HepG2 (cell line): ENCODE measurements around the gene ZFPM1. TPM values are rescaled to one million over a fixed set of nuclear protein-coding genes. Genes with fewer than 3 reads are reported as not detected.

Experiments
- EHMT2 ChIP-seq: fragments of 200-600 bp; sonication (generic); IDR thresholded peaks from 2 replicates; pipeline ENCODE4 v1.7.0; 2017; ENCODE audit warnings: antibody characterized with exemption, low read depth, low read length, borderline replicate concordance
- HDAC2 ChIP-seq: sonication (generic); formaldehyde crosslinking; IDR thresholded peaks from 2 replicates; pipeline ENCODE4 v1.4.0; 2020; ENCODE audit warnings: missing genetic modification reagents
- KAT2B ChIP-seq: fragments of 150-350 bp; IDR thresholded peaks from 2 replicates; pipeline ENCODE4 v1.6.1; 2014; ENCODE audit warnings: low read depth, low read length, borderline replicate concordance
- KLF11 ChIP-seq: IDR thresholded peaks from 2 replicates; pipeline ENCODE4 v1.6.1; 2016; ENCODE audit warnings: missing compliant biosample characterization
- SATB2 ChIP-seq: sonication (generic); formaldehyde crosslinking; IDR thresholded peaks from 2 replicates; pipeline ENCODE4 v1.5.0; 2020; ENCODE audit warnings: missing genetic modification reagents
- TERF1 ChIP-seq: sonication (generic); formaldehyde crosslinking; IDR thresholded peaks from 2 replicates; pipeline ENCODE4 v1.8.0; 2022; ENCODE audit warnings: mild to moderate bottlenecking, missing genetic modification reagents, moderate library complexity
- ZFX ChIP-seq: sonication (generic); formaldehyde crosslinking; IDR thresholded peaks from 2 replicates; pipeline ENCODE4 v1.4.0; 2020; ENCODE audit warnings: mild to moderate bottlenecking, low read depth, missing genetic modification reagents, moderate library complexity
- ZMYM2 ChIP-seq: sonication (generic); formaldehyde crosslinking; IDR thresholded peaks from 2 replicates; pipeline ENCODE4 v1.8.0; 2022; ENCODE audit warnings: mild to moderate bottlenecking, missing genetic modification reagents
- ZNF281 ChIP-seq: sonication (generic); formaldehyde crosslinking; IDR thresholded peaks from 2 replicates; pipeline ENCODE4 v1.4.0; 2020; ENCODE audit warnings: missing genetic modification reagents, borderline replicate concordance
- ZNF329 ChIP-seq: sonication (generic); formaldehyde crosslinking; IDR thresholded peaks from 2 replicates; pipeline ENCODE4 v1.9.0; 2021; ENCODE audit warnings: low read depth, mild to moderate bottlenecking, missing genetic modification reagents
- ZNF501 ChIP-seq: sonication (generic); formaldehyde crosslinking; IDR thresholded peaks from 2 replicates; pipeline ENCODE4 v1.5.1; 2020; ENCODE audit warnings: mild to moderate bottlenecking, moderate library complexity, missing genetic modification reagents
- ZNF619 ChIP-seq: sonication (generic); formaldehyde crosslinking; IDR thresholded peaks from 2 replicates; pipeline ENCODE4 v1.4.0; 2020; ENCODE audit warnings: mild to moderate bottlenecking, missing genetic modification reagents
- ZNF761 ChIP-seq: sonication (generic); formaldehyde crosslinking; conservative IDR thresholded peaks from 2 replicates; pipeline ENCODE4 v1.4.0; 2020; ENCODE audit warnings: mild to moderate bottlenecking, missing genetic modification reagents
- ZNF777 ChIP-seq: sonication (generic); formaldehyde crosslinking; IDR thresholded peaks from 2 replicates; pipeline ENCODE4 v1.4.0; 2020; ENCODE audit warnings: missing genetic modification reagents
- polyA plus RNA-seq, 8 experiments: library from polyadenylated mRNA; depleted of rRNA in 3 of 8; stranded (reverse) in 7 of 8; unstranded in 1 of 8; fragments of >200 nt; fragmentation: Illumina TruSeq in 4 of 8; extraction: Trizol in 4 of 8; gene quantifications; 2 replicates each; pipeline versions ENCODE4 v1.2.1 to v1.2.3, GENCODE V29; 2011 to 2016; ENCODE audit warnings: low read depth in 4 of 8, missing spikeins in 1 of 8, mixed read lengths in 1 of 8; ENCODE audit not compliant: insufficient read depth in 1 of 8
- total RNA-seq, 5 experiments: library from RNA; depleted of rRNA; stranded (reverse); fragments of >200 nt; fragmentation: Illumina TruSeq; extraction: Trizol; gene quantifications; 2 replicates each; pipeline ENCODE4 v1.2.3, GENCODE V29; 2016; ENCODE audit warnings: low read depth in 1 of 5
- TF ChIP-seq, protein P1 (sequence below): IDR thresholded peaks from 2 replicates; pipeline ENCODE4 v1.6.1; 2016; ENCODE audit warnings: low read depth, missing genetic modification reagents, missing compliant biosample characterization
- TF ChIP-seq, protein P2 (sequence below): sonication (generic); formaldehyde crosslinking; IDR thresholded peaks from 2 replicates; pipeline ENCODE4 v1.4.0; 2020; ENCODE audit warnings: mild to moderate bottlenecking, missing genetic modification reagents

The ZFPM1 gene
- total and polyA plus RNA-seq, 2 of the 13 experiments (the other 11 are each of a cell fraction or from before 2014, with no cell fraction given): 1.3 to 3.8 TPM

DNA sequence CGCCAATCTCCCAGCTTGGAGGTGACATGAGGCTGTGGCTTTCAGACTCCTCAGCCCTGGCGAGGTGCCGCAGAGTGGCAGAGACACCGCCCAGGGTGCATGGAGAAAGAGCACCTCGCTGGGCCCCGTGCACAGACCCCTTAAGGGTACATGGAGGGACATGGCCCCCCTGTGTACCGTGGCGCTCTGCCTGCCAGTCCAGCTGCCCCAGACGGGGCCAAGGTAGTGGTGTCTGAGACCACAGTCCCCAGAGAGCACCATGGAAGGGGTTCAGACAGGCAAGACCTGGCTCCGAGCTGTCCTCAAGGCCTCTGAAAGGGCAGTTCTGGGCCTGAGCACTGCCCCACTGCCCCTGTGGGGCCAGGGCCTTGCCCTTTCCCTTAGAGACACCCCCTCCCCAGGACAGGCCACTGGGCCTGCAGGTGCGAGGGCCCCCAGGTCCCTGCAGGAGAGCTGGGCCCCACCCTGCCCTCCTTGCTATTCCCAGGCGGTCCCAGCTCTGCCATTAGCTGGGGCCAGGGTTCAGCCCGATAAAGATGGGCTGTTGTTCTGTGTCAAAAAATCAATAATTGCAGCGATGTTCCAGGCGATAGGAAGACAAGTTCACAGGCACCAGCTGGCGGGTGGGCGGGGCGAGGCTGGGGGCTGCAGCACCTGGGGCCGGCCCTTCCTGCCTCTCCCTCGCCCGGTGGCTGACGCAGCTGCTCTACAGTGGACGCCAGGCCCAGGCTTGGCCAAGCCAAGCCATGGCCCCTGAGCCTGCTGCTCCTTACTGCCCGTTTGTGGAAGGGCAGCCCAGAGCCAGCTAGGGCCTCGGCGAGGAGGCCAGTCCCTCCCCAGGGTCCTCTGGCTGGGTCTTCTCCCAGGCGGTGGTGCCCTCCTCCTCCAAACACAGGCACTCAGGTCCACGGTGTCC, 51.7 kb downstream of the ZFPM1 start (continued):
- TF ChIP-seq, protein P1, sequence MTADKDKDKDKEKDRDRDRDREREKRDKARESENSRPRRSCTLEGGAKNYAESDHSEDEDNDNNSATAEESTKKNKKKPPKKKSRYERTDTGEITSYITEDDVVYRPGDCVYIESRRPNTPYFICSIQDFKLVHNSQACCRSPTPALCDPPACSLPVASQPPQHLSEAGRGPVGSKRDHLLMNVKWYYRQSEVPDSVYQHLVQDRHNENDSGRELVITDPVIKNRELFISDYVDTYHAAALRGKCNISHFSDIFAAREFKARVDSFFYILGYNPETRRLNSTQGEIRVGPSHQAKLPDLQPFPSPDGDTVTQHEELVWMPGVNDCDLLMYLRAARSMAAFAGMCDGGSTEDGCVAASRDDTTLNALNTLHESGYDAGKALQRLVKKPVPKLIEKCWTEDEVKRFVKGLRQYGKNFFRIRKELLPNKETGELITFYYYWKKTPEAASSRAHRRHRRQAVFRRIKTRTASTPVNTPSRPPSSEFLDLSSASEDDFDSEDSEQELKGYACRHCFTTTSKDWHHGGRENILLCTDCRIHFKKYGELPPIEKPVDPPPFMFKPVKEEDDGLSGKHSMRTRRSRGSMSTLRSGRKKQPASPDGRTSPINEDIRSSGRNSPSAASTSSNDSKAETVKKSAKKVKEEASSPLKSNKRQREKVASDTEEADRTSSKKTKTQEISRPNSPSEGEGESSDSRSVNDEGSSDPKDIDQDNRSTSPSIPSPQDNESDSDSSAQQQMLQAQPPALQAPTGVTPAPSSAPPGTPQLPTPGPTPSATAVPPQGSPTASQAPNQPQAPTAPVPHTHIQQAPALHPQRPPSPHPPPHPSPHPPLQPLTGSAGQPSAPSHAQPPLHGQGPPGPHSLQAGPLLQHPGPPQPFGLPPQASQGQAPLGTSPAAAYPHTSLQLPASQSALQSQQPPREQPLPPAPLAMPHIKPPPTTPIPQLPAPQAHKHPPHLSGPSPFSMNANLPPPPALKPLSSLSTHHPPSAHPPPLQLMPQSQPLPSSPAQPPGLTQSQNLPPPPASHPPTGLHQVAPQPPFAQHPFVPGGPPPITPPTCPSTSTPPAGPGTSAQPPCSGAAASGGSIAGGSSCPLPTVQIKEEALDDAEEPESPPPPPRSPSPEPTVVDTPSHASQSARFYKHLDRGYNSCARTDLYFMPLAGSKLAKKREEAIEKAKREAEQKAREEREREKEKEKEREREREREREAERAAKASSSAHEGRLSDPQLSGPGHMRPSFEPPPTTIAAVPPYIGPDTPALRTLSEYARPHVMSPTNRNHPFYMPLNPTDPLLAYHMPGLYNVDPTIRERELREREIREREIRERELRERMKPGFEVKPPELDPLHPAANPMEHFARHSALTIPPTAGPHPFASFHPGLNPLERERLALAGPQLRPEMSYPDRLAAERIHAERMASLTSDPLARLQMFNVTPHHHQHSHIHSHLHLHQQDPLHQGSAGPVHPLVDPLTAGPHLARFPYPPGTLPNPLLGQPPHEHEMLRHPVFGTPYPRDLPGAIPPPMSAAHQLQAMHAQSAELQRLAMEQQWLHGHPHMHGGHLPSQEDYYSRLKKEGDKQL (CRISPR knock-in tag): peak; percentile 90
- TF ChIP-seq ZNF501 (CRISPR knock-in tag): peak; percentile 90; the same call in 1 of the 2 replicates
- TF ChIP-seq EHMT2: no peak
- TF ChIP-seq TERF1: no peak
- TF ChIP-seq ZFX: peak; percentile 93
- TF ChIP-seq ZMYM2 (CRISPR knock-in tag): no peak
- TF ChIP-seq, protein P2, sequence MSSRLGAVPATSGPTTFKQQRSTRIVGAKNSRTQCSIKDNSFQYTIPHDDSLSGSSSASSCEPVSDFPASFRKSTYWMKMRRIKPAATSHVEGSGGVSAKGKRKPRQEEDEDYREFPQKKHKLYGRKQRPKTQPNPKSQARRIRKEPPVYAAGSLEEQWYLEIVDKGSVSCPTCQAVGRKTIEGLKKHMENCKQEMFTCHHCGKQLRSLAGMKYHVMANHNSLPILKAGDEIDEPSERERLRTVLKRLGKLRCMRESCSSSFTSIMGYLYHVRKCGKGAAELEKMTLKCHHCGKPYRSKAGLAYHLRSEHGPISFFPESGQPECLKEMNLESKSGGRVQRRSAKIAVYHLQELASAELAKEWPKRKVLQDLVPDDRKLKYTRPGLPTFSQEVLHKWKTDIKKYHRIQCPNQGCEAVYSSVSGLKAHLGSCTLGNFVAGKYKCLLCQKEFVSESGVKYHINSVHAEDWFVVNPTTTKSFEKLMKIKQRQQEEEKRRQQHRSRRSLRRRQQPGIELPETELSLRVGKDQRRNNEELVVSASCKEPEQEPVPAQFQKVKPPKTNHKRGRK (CRISPR knock-in tag): no peak
- TF ChIP-seq SATB2 (CRISPR knock-in tag): peak; percentile 88
- peak; percentile 78; the same call in 1 of the 2 replicates for TF ChIP-seq ZNF761 (CRISPR knock-in tag)
- peak; percentile 86 for TF ChIP-seq KAT2B
- 0 out of 2 replicates have a peak, but pooled peaks have one; percentile 41 for TF ChIP-seq ZNF329 (CRISPR knock-in tag)
- TF ChIP-seq KLF11: peak; percentile 60
- TF ChIP-seq ZNF777: no peak
- TF ChIP-seq ZNF619 (CRISPR knock-in tag): peak; percentile 63; the same call in 1 of the 2 replicates
- peak; percentile 98 for TF ChIP-seq HDAC2 (CRISPR knock-in tag)
- peak; percentile 70 for TF ChIP-seq ZNF281 (CRISPR knock-in tag)
